IMR-90 (cell line): ENCODE results near the gene TFDP2. TPM values are rescaled to one million over a fixed set of nuclear protein-coding genes. Genes with fewer than 3 reads are reported as not detected.

Experiments
- ATAC-seq: fragments of 200-7000 bp; cut with Tn5 transposase; 2 replicates; pipeline ENCODE4 v1.9.1; 2020; ENCODE audit warnings: low read depth, mild to moderate bottlenecking, moderate library complexity
- BruUV-seq: library from RNA; stranded (reverse); fragments of 400-500 nt; replicated peaks from 2 replicates; lab custom pipeline; 2021; lab: Mats Ljungman, UMichigan
- CTCF ChIA-PET: fragments of 300-600 bp; formaldehyde crosslinking; extraction: SDS; loops from one replicate; lab custom pipeline; 2021; ENCODE audit warnings: antibody characterized with exemption; lab: Yijun Ruan, JAX
- POLR2A ChIA-PET: fragments of 300-600 bp; sonication (Branson Sonifier 250); formaldehyde crosslinking; loops from one replicate; lab custom pipeline; 2022; ENCODE audit warnings: antibody characterized with exemption; ENCODE audit not compliant: unreplicated experiment; lab: Charles Lee
- DNase-seq: peaks from one replicate; pipeline ENCODE4 v3.0.0; 2013
- H2AFZ ChIP-seq: replicated peaks from 2 replicates; pipeline ENCODE3; 2013; ENCODE audit warnings: low read length, mild to moderate bottlenecking; ENCODE audit not compliant: poor library complexity
- H2AK5ac ChIP-seq: 2 replicates; pipeline ENCODE4 v1.6.1; 2013; ENCODE audit warnings: low read depth, low read length, inconsistent platforms
- H2AK9ac ChIP-seq: replicated peaks from 2 replicates; pipeline ENCODE3; 2013; ENCODE audit warnings: mild to moderate bottlenecking, low read depth, low read length, moderate library complexity; ENCODE audit not compliant: poor library complexity
- H2BK120ac ChIP-seq: 2 replicates; pipeline ENCODE4 v1.6.1; 2013; ENCODE audit warnings: low read depth, low read length, inconsistent platforms
- H2BK15ac ChIP-seq: 3 replicates; pipeline ENCODE4 v1.6.1; 2013; ENCODE audit warnings: low read depth, low read length, inconsistent platforms
- H2BK20ac ChIP-seq: 2 replicates; pipeline ENCODE4 v1.6.1; 2013; ENCODE audit warnings: low read depth, mild to moderate bottlenecking, inconsistent platforms, low read length, moderate library complexity
- H2BK5ac ChIP-seq: 2 replicates; pipeline ENCODE4 v1.6.1; 2013; ENCODE audit warnings: mild to moderate bottlenecking, low read depth, low read length, inconsistent platforms; ENCODE audit not compliant: poor library complexity, severe bottlenecking
- H3K14ac ChIP-seq: replicated peaks from 2 replicates; pipeline ENCODE4 v1.6.1; 2013; ENCODE audit warnings: low read depth, low read length, inconsistent platforms
- H3K18ac ChIP-seq: 2 replicates; pipeline ENCODE4 v1.6.1; 2013; ENCODE audit warnings: low read depth, low read length, control low read depth
- H3K23ac ChIP-seq: 2 replicates; pipeline ENCODE4 v1.6.1; 2013; ENCODE audit warnings: low read depth, low read length, inconsistent platforms
- H3K27ac ChIP-seq: 2 replicates; pipeline ENCODE4 v1.5.1; 2013; ENCODE audit warnings: mild to moderate bottlenecking, control low read depth, low read length; ENCODE audit not compliant: insufficient read depth
- H3K27me3 ChIP-seq: 2 replicates; pipeline ENCODE4 v1.6.1; 2013; ENCODE audit warnings: low read length; ENCODE audit not compliant: control insufficient read depth, insufficient read depth
- H3K36me3 ChIP-seq: 2 replicates; pipeline ENCODE4 v1.6.1; 2013; ENCODE audit warnings: low read length, mixed read lengths; ENCODE audit not compliant: control insufficient read depth, insufficient read depth
- H3K4ac ChIP-seq: 2 replicates; pipeline ENCODE4 v1.6.1; 2013; ENCODE audit warnings: low read depth, low read length, inconsistent platforms
- H3K4me1 ChIP-seq: 2 replicates; pipeline ENCODE4 v1.6.1; 2013; ENCODE audit warnings: low read length, mixed read lengths; ENCODE audit not compliant: control insufficient read depth, insufficient read depth
- H3K4me2 ChIP-seq: 2 replicates; pipeline ENCODE4 v1.6.1; 2013; ENCODE audit warnings: low read depth, mild to moderate bottlenecking, control low read depth, low read length, moderate library complexity
- H3K4me3 ChIP-seq: 2 replicates; pipeline ENCODE4 v1.5.1; 2013; ENCODE audit warnings: low read depth, mild to moderate bottlenecking, control low read depth, low read length, moderate library complexity; ENCODE audit not compliant: insufficient read depth
- H3K56ac ChIP-seq: 2 replicates; pipeline ENCODE4 v1.6.1; 2013; ENCODE audit warnings: low read length, inconsistent platforms; ENCODE audit not compliant: insufficient read depth; ENCODE audit errors: extremely low read depth
- H3K79me1 ChIP-seq, 2 experiments: 2 replicates each; pipeline ENCODE4 v1.6.1; 2013; ENCODE audit warnings: low read length in 2 of 2, inconsistent platforms in 1 of 2, low read depth in 1 of 2
- H3K9ac ChIP-seq: 2 replicates; pipeline ENCODE4 v1.6.1; 2013; ENCODE audit warnings: low read depth, low read length, control low read depth
- H3K9me1 ChIP-seq: 2 replicates; pipeline ENCODE4 v1.6.1; 2013; ENCODE audit warnings: low read length, inconsistent platforms; ENCODE audit not compliant: insufficient read depth
- H3K9me3 ChIP-seq: 2 replicates; pipeline ENCODE4 v1.6.1; 2013; ENCODE audit warnings: low read length; ENCODE audit not compliant: control insufficient read depth, insufficient read depth
- H4K20me1 ChIP-seq: 2 replicates; pipeline ENCODE4 v1.6.1; 2013; ENCODE audit warnings: low read length, inconsistent platforms; ENCODE audit not compliant: insufficient read depth
- H4K5ac ChIP-seq: 2 replicates; pipeline ENCODE4 v1.6.1; 2013; ENCODE audit warnings: mild to moderate bottlenecking, low read depth, low read length, control low read depth
- H4K8ac ChIP-seq, 2 experiments: 2 replicates each; pipeline ENCODE4 v1.6.1; 2013; ENCODE audit warnings: low read depth in 2 of 2, low read length in 2 of 2, control low read depth in 1 of 2, inconsistent platforms in 1 of 2
- H4K91ac ChIP-seq: 2 replicates; pipeline ENCODE4 v1.6.1; 2013; ENCODE audit warnings: low read depth, low read length, inconsistent platforms; ENCODE audit not compliant: insufficient read depth
- BHLHE40 ChIP-seq: fragments of 150-350 bp; IDR thresholded peaks from 2 replicates; pipeline ENCODE4 v1.6.1; 2016; ENCODE audit warnings: mild to moderate bottlenecking, low read depth, low read length
- CEBPB ChIP-seq: IDR thresholded peaks from 2 replicates; pipeline ENCODE4 v1.6.1; 2012; ENCODE audit warnings: low read depth, low read length, improper control_type of control experiment
- CHD1 ChIP-seq: IDR thresholded peaks from 2 replicates; pipeline ENCODE4 v1.6.1; 2012; ENCODE audit warnings: low read depth, low read length, improper control_type of control experiment
- CTCF ChIP-seq: conservative IDR thresholded peaks from 2 replicates; pipeline ENCODE4 v1.5.1; 2012; ENCODE audit warnings: mild to moderate bottlenecking, low read depth, low read length, improper control_type of control experiment
- ELK1 ChIP-seq: fragments of 150-350 bp; IDR thresholded peaks from 2 replicates; pipeline ENCODE4 v1.6.1; 2016; ENCODE audit warnings: low read depth, mild to moderate bottlenecking, low read length, moderate library complexity, borderline replicate concordance
- FOS ChIP-seq: fragments of 150-350 bp; IDR thresholded peaks from 2 replicates; pipeline ENCODE4 v1.6.1; 2016; ENCODE audit warnings: low read depth, low read length
- MAFK ChIP-seq: IDR thresholded peaks from 2 replicates; pipeline ENCODE4 v1.6.1; 2012; ENCODE audit warnings: low read depth, low read length, improper control_type of control experiment
- MAZ ChIP-seq: IDR thresholded peaks from 2 replicates; pipeline ENCODE4 v1.6.1; 2012; ENCODE audit warnings: low read depth, mild to moderate bottlenecking, low read length, improper control_type of control experiment, moderate library complexity, borderline replicate concordance
- MXI1 ChIP-seq: IDR thresholded peaks from 2 replicates; pipeline ENCODE4 v1.6.1; 2012; ENCODE audit warnings: low read depth, mild to moderate bottlenecking, low read length, moderate library complexity, borderline replicate concordance
- NFE2L2 ChIP-seq: fragments of 150-350 bp; IDR thresholded peaks from 2 replicates; pipeline ENCODE4 v1.6.1; 2016; ENCODE audit warnings: low read depth, mild to moderate bottlenecking, low read length
- POLR2A ChIP-seq: IDR thresholded peaks from 2 replicates; pipeline ENCODE4 v1.6.1; 2012; ENCODE audit warnings: mild to moderate bottlenecking, low read depth, low read length
- RAD21 ChIP-seq: IDR thresholded peaks from 2 replicates; pipeline ENCODE4 v1.6.1; 2012; ENCODE audit warnings: low read length, improper control_type of control experiment
- RCOR1 ChIP-seq: IDR thresholded peaks from 2 replicates; pipeline ENCODE4 v1.6.1; 2012; ENCODE audit warnings: mild to moderate bottlenecking, low read length, improper control_type of control experiment; ENCODE audit not compliant: insufficient replicate concordance
- RFX5 ChIP-seq: IDR thresholded peaks from 2 replicates; pipeline ENCODE4 v1.8.0; 2012; ENCODE audit warnings: low read depth, mild to moderate bottlenecking, low read length, moderate library complexity
- SMC3 ChIP-seq: fragments of 150-350 bp; IDR thresholded peaks from 2 replicates; pipeline ENCODE4 v1.6.1; 2016; ENCODE audit warnings: low read depth, mild to moderate bottlenecking, antibody characterized with exemption, low read length, moderate library complexity
- USF2 ChIP-seq: fragments of 150-350 bp; IDR thresholded peaks from 2 replicates; pipeline ENCODE4 v1.6.1; 2017; ENCODE audit warnings: mild to moderate bottlenecking, antibody characterized with exemption, low read length, low read depth
- dilution Hi-C: fragments of 300-500 bp; cut with HindIII; formaldehyde crosslinking; loops from one replicate; pipeline ENCODE4 v1.14.3; 2018; ENCODE audit warnings: low sequenced_read_pairs; ENCODE audit not compliant: unreplicated experiment
- in situ Hi-C: fragments of 300-500 bp; cut with MboI; formaldehyde crosslinking; loops from 3 replicates; pipeline ENCODE4 v1.14.3; 2019; ENCODE audit warnings: low sequenced_read_pairs, inconsistent platforms, mixed read lengths
- intact Hi-C: fragments of 100-400 bp; cut with micrococcal nuclease; formaldehyde crosslinking; loops from 2 replicates; pipeline ENCODE4 v1.10.0; 2022
- polyA plus RNA-seq, 3 experiments: library from polyadenylated mRNA; depleted of rRNA; stranded (reverse); fragments of >200 nt; gene quantifications; 2 replicates each; pipeline ENCODE4 v1.2.3, GENCODE V29; 2012; ENCODE audit warnings: low replicate concordance in 1 of 3
- total RNA-seq: library from RNA; depleted of rRNA; stranded (reverse); fragments of >200 nt; gene quantifications from 2 replicates; pipeline ENCODE4 v1.2.3, GENCODE V29; 2012

The TFDP2 gene
- total and polyA plus RNA-seq, 2 of the 4 experiments (the other 2 are of a cell fraction): 10.7 to 23.7 TPM

GRCh38 chr3:141996437-141996836 lies 152.9 kb downstream of the TFDP2 start:
- H3K18ac ChIP-seq: no peak overlapping the region
- H4K8ac ChIP-seq: no peak overlapping the region
- in situ Hi-C loops: loop anchor here (25.0 kb wide), 1 partner anchor 409 kb away; no protein-coding TSS in a partner anchor
- H2AFZ ChIP-seq: no peak overlapping the region
- H3K36me3 ChIP-seq: no peaks in the 10 kb centered on the region
- no peaks in the 10 kb centered on the region for H3K9me1 ChIP-seq
- H2BK120ac ChIP-seq: no peak overlapping the region
- no peak overlapping the region for H4K5ac ChIP-seq
- H3K4me2 ChIP-seq: peak overlapping the region; percentile 50; the same call in 1 of the 2 replicates
- no peak overlapping the region for H3K27ac ChIP-seq
- H3K4ac ChIP-seq: no peak overlapping the region
- CTCF ChIA-PET: no interaction called here
- no peaks in the 10 kb centered on the region for H3K27me3 ChIP-seq
- H3K4me1 ChIP-seq: peaks cover 4% of the 10 kb centered on the region
- H2BK15ac ChIP-seq: no peak overlapping the region
- no peak overlapping the region for H2AK5ac ChIP-seq
- H3K9ac ChIP-seq: no peak overlapping the region
- no peak overlapping the region for H2AK9ac ChIP-seq
- H2BK20ac ChIP-seq: no peak overlapping the region
- no peak overlapping the region for H3K4me3 ChIP-seq
- dilution Hi-C loops: no loop called here
- H3K79me1 ChIP-seq: no peaks in the 10 kb centered on the region
- no peak overlapping the region for H3K23ac ChIP-seq
- no peak overlapping the region for H2BK5ac ChIP-seq
- DNase-seq (no peak), ATAC-seq (peak; percentile 45)
- no peaks in the 10 kb centered on the region for H4K20me1 ChIP-seq
- H3K56ac ChIP-seq: no peak overlapping the region
- no peak overlapping the region for H4K91ac ChIP-seq
- intact Hi-C loops: loop anchor here (5.0 kb wide), 3 partner anchors 34 to 534 kb away; partner anchors contain the start of gene ATP1B3
- no TSS peak for BruUV-seq
- TF ChIP-seq USF2: no peak
- no peak for TF ChIP-seq MXI1
- TF ChIP-seq MAFK: no peak
- TF ChIP-seq SMC3: no peak
- TF ChIP-seq NFE2L2: no peak
- TF ChIP-seq POLR2A: no peak
- no peak for TF ChIP-seq BHLHE40
- no peak for TF ChIP-seq RAD21
- no peak for TF ChIP-seq CEBPB
- no peak for TF ChIP-seq FOS
- TF ChIP-seq RFX5: no peak
- TF ChIP-seq MAZ: no peak
- no peak for TF ChIP-seq ELK1
- no peak for TF ChIP-seq RCOR1
- no peak for TF ChIP-seq CTCF
- TF ChIP-seq CHD1: no peak
- H3K14ac ChIP-seq: no peak overlapping the region
- POLR2A ChIA-PET: no interaction called here
- H3K9me3 ChIP-seq: no peaks in the 10 kb centered on the region
